Natural killer cell (primary cell): ENCODE results near the gene PCDH17. TPM values are rescaled to one million over a fixed set of nuclear protein-coding genes. Genes with fewer than 3 reads are reported as not detected.
A peak's percentile ranks its signal among the peaks of the same experiment; 100 is the strongest.

ENCODE experiments used
- ATAC-seq, 3 donors: fragments of 150-1000 bp in 2 of 3; fragments of 200-7000 bp in 1 of 3; cut with Tn5 transposase; 1 replicate in 1 of 3; 2 replicates in 2 of 3; pipeline ENCODE4 v1.10.0; 2021; ENCODE audit warnings: mild to moderate bottlenecking in 2 of 3, moderate library complexity in 2 of 3
- DNase-seq, 2 donors: peaks; one replicate each; pipeline versions ENCODE4 v3.0.0 to v3.0.0-alpha.2; 2013 to 2021; ENCODE audit warnings: mixed read lengths in 1 of 2
- H3K27ac ChIP-seq: one replicate; pipeline ENCODE4 v1.5.1; 2013; ENCODE audit warnings: mild to moderate bottlenecking, low read length
- H3K27me3 ChIP-seq: one replicate; pipeline ENCODE4 v1.6.1; 2013; ENCODE audit warnings: low read length; ENCODE audit not compliant: control insufficient read depth, insufficient read depth
- H3K36me3 ChIP-seq: one replicate; pipeline ENCODE4 v1.6.1; 2013; ENCODE audit warnings: low read length; ENCODE audit not compliant: control insufficient read depth, insufficient read depth
- H3K4me1 ChIP-seq: one replicate; pipeline ENCODE4 v1.6.1; 2013; ENCODE audit warnings: low read length; ENCODE audit not compliant: control insufficient read depth, insufficient read depth
- H3K4me3 ChIP-seq: one replicate; pipeline ENCODE4 v1.5.1; 2013; ENCODE audit warnings: low read length
- H3K9me3 ChIP-seq: one replicate; pipeline ENCODE4 v1.6.1; 2013; ENCODE audit warnings: low read length; ENCODE audit not compliant: control insufficient read depth, insufficient read depth
- H3K27ac Mint-ChIP-seq, 2 donors: one replicate each; pipeline ENCODE4 v1.8.0; 2022; ENCODE audit warnings: mild to moderate bottlenecking in 2 of 2, mixed read lengths in 2 of 2, moderate library complexity in 1 of 2
- H3K27me3 Mint-ChIP-seq, 2 donors: one replicate each; pipeline ENCODE4 v1.8.0; 2022; ENCODE audit warnings: low read depth in 2 of 2, mixed read lengths in 2 of 2
- H3K36me3 Mint-ChIP-seq: one replicate; pipeline ENCODE4 v1.8.0; 2022; ENCODE audit warnings: mixed read lengths
- H3K4me1 Mint-ChIP-seq, 2 donors: one replicate each; pipeline ENCODE4 v1.8.0; 2022; ENCODE audit warnings: mixed read lengths in 2 of 2
- H3K4me3 Mint-ChIP-seq: one replicate; pipeline ENCODE4 v1.8.0; 2022; ENCODE audit warnings: mild to moderate bottlenecking, moderate library complexity, mixed read lengths
- H3K9me3 Mint-ChIP-seq, 2 donors: one replicate each; pipeline ENCODE4 v1.8.0; 2022; ENCODE audit warnings: mixed read lengths in 2 of 2
- WGBS: methylation state at CpG from one replicate; pipeline ENCODE4 v1.1.7; 2013; ENCODE audit warnings: missing lambda C conversion rate; ENCODE audit not compliant: insufficient coverage; 5-methylcytosine and 5-hydroxymethylcytosine counted together
- intact Hi-C: fragments of 100-400 bp; cut with micrococcal nuclease; formaldehyde crosslinking; loops from one replicate; pipeline ENCODE4 v1.14.2; 2022
- total RNA-seq, 4 donors: library from RNA; stranded (reverse); fragments of 120-200 nt in 1 of 4; gene quantifications; one replicate each; pipeline versions ENCODE4 v1.2.3 to v1.2.4, GENCODE V29; 2013 to 2022
- TF ChIP-seq, protein P1 (sequence below): fragments of 200-600 bp; IDR thresholded peaks from one replicate; pipeline ENCODE4 v1.8.0; 2022; ENCODE audit warnings: antibody characterized with exemption

PCDH17 gene, protein sequence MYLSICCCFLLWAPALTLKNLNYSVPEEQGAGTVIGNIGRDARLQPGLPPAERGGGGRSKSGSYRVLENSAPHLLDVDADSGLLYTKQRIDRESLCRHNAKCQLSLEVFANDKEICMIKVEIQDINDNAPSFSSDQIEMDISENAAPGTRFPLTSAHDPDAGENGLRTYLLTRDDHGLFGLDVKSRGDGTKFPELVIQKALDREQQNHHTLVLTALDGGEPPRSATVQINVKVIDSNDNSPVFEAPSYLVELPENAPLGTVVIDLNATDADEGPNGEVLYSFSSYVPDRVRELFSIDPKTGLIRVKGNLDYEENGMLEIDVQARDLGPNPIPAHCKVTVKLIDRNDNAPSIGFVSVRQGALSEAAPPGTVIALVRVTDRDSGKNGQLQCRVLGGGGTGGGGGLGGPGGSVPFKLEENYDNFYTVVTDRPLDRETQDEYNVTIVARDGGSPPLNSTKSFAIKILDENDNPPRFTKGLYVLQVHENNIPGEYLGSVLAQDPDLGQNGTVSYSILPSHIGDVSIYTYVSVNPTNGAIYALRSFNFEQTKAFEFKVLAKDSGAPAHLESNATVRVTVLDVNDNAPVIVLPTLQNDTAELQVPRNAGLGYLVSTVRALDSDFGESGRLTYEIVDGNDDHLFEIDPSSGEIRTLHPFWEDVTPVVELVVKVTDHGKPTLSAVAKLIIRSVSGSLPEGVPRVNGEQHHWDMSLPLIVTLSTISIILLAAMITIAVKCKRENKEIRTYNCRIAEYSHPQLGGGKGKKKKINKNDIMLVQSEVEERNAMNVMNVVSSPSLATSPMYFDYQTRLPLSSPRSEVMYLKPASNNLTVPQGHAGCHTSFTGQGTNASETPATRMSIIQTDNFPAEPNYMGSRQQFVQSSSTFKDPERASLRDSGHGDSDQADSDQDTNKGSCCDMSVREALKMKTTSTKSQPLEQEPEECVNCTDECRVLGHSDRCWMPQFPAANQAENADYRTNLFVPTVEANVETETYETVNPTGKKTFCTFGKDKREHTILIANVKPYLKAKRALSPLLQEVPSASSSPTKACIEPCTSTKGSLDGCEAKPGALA (N-terminal part only)
- total RNA-seq = not detected
- not detected for total RNA-seq (2013)

DNA sequence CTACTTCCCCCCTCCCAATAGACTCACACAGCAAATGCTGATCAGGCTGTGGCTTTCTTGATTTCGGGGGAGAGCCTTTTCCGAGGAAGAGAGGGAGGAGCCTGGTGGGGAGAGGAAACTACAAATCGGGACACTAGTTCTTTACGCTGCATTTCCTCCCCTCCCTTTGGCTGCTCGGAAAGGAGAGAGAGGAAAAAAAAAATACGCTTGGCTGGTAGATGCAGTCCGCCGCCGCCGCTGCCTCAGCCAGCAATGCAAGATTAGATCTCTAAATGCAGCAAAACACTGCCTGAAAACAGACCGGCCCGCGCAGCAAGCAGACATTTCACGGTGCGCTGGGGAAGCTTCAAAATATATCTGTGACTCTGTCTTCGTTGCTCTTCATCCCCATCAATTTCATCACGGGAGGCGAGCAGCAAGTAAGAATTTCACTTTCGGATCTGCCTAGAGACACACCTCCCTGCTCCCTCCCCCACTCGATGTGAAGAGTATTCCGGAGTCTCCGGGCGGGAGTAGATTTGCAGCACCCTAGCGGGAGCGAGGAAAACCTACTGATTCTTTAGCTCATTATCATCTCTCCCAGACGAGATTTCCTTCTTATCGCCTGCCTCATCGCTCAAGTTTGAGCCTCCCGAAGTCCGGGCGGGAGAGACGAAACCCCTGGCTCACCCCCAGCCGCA is at the start of gene PCDH17:
PCDH17 (plus strand) TSS at position 149 of the 680 bp plus-strand sequence. CDS start 803 bp downstream, outside the sequence.
- H3K27me3 Mint-ChIP-seq = peaks cover 35 to 36% of the 10 kb centered on the region in 2 donors
- H3K36me3 Mint-ChIP-seq = no peaks in the 10 kb centered on the region
- Histone ChIP-seq H3K36me3 (no peaks in the 10 kb centered on the region), H3K4me3 (no peak within 1 kb of the TSS), H3K4me1 (peaks cover 30% of the 10 kb centered on the region), H3K27ac (no peak within 1 kb of the TSS), H3K9me3 (peaks cover 12% of the 10 kb centered on the region), H3K27me3 (peaks cover 21% of the 10 kb centered on the region)
- TF ChIP-seq, protein P1, sequence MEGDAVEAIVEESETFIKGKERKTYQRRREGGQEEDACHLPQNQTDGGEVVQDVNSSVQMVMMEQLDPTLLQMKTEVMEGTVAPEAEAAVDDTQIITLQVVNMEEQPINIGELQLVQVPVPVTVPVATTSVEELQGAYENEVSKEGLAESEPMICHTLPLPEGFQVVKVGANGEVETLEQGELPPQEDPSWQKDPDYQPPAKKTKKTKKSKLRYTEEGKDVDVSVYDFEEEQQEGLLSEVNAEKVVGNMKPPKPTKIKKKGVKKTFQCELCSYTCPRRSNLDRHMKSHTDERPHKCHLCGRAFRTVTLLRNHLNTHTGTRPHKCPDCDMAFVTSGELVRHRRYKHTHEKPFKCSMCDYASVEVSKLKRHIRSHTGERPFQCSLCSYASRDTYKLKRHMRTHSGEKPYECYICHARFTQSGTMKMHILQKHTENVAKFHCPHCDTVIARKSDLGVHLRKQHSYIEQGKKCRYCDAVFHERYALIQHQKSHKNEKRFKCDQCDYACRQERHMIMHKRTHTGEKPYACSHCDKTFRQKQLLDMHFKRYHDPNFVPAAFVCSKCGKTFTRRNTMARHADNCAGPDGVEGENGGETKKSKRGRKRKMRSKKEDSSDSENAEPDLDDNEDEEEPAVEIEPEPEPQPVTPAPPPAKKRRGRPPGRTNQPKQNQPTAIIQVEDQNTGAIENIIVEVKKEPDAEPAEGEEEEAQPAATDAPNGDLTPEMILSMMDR = no peak
- peak within 1 kb of the TSS; percentile 69 for H3K4me3 Mint-ChIP-seq
- ATAC-seq (no peak), DNase-seq (peak in 1 of 2 donors; percentile 9)
- no peak within 1 kb of the TSS for H3K27ac Mint-ChIP-seq
- WGBS = 2% methylated on average over 29 of the region's 33 CpGs
- intact Hi-C loops = no loop called here
- peaks cover 2 to 5% of the 10 kb centered on the region in 2 donors for H3K9me3 Mint-ChIP-seq
- H3K4me1 Mint-ChIP-seq = peaks cover 11 to 12% of the 10 kb centered on the region in 2 donors

DNA sequence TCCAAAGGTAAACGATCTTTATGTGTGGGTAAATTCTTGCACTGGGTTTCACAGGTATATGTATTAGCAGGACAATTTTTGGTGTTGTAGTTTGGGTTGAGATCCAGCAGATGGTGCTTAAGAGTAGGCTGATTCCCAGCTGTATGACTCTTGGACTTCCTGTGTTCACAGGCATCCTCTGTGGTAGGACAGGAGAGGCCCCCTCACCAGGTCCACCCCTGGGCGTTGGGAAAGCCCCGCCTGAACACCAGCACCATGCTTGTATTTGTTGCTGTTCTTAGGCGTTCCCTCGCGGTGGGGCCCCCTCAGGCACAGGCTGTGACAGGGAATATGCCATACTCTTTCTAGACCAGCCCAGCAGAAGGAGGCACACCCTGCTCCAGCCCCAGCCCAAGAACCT is 49.5 kb upstream of the PCDH17 start:
- peaks cover 27% of the 10 kb centered on the region for H3K36me3 Mint-ChIP-seq
- TF ChIP-seq, protein P1 = no peak
- H3K27ac Mint-ChIP-seq = no peak overlapping the region
- Histone ChIP-seq H3K4me1 (no peaks in the 10 kb centered on the region), H3K27ac (no peak overlapping the region), H3K4me3 (no peak overlapping the region), H3K9me3 (peaks cover 4% of the 10 kb centered on the region), H3K36me3 (no peaks in the 10 kb centered on the region), H3K27me3 (no peaks in the 10 kb centered on the region)
- H3K27me3 Mint-ChIP-seq = no peaks in the 10 kb centered on the region
- no peak overlapping the region for H3K4me3 Mint-ChIP-seq
- H3K9me3 Mint-ChIP-seq = peaks cover 19 to 24% of the 10 kb centered on the region in 2 donors
- no peak for DNase-seq
- H3K4me1 Mint-ChIP-seq = no peaks in the 10 kb centered on the region
- WGBS = 80% methylated on average over 6 of the region's 6 CpGs
- ATAC-seq = no peak
- intact Hi-C loops = no loop called here

DNA sequence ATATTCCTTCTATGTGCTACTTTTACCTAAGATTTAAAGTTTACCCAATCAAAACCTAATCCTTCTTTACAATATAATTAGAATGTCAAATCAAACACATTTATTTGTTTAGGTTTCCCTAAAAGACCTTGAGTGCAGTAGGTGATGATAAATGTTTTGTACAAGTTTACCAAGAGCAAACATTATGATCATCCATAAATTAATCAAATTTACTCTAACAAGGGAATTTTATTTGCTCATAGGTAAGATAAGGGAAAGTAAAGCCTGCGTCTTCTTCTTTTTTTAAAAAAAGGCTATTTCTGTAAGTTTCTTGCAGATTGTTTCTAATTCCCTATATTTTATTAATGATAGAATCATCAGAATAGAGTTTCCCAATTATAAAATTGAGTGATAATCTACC is 48.0 kb upstream of the PCDH17 start:
- no peaks in the 10 kb centered on the region for H3K4me1 Mint-ChIP-seq
- no peaks in the 10 kb centered on the region for H3K27me3 Mint-ChIP-seq
- TF ChIP-seq, protein P1 = no peak
- intact Hi-C loops = no loop called here
- Histone ChIP-seq H3K27me3 (no peaks in the 10 kb centered on the region), H3K9me3 (peaks cover 4% of the 10 kb centered on the region), H3K4me1 (no peaks in the 10 kb centered on the region), H3K36me3 (no peaks in the 10 kb centered on the region), H3K27ac (no peak overlapping the region), H3K4me3 (no peak overlapping the region)
- peaks cover 15% of the 10 kb centered on the region for H3K36me3 Mint-ChIP-seq
- DNase-seq = no peak
- peaks cover 19 to 20% of the 10 kb centered on the region in 2 donors for H3K9me3 Mint-ChIP-seq
- no peak overlapping the region for H3K4me3 Mint-ChIP-seq
- no CpG with 5 or more reads among the region's 1 CpG for WGBS
- no peak overlapping the region for H3K27ac Mint-ChIP-seq
- no peak for ATAC-seq
